Stimulated activated CD8-positive, alpha-beta memory T cell treated with anti-CD3 and anti-CD28 coated beads, Interleukin-12 subunit alpha, Interleukin-12 subunit beta, amount 100 ng/mL, for 24 hours (primary cell): ENCODE results near the gene SLC15A4.

Experiments used
- DNase-seq: peaks from one replicate; pipeline ENCODE4 v3.0.0-alpha.2; 2020; ENCODE audit errors: extremely low read depth

SLC15A4 gene

GRCh38 chr12:128755566-128755965 is 68.2 kb downstream of the SLC15A4 start:
- no peak for DNase-seq

- DNase-seq = no peak
These were observed 69.5 kb downstream of the SLC15A4 start for GRCh38 chr12:128754275-128754674.

- no peak for DNase-seq
These were observed 70.3 kb downstream of the SLC15A4 start for GRCh38 chr12:128753438-128753837.

- DNase-seq = no peak
These were observed 71.4 kb downstream of the SLC15A4 start for GRCh38 chr12:128752386-128752785.

GRCh38 chr12:128747441-128747840 is 76.3 kb downstream of the SLC15A4 start:
- DNase-seq = no peak

GRCh38 chr12:128745772-128746689 is 77.7 kb downstream of the SLC15A4 start:
- DNase-seq = no peak

GRCh38 chr12:128743916-128744315 is 79.8 kb downstream of the SLC15A4 start:
- no peak for DNase-seq
